Lower leg skin (tissue), 4 donors: ENCODE measurements around the gene PRIM2. TPM values are rescaled to one million over a fixed set of nuclear protein-coding genes. Genes with fewer than 3 reads are reported as not detected.
"Not testable (repeated sequence)": the region's sequence is repeated elsewhere in the genome, so short reads cannot be mapped to it uniquely, and the experiment has no call there.

ENCODE experiments used
- DNase-seq, 2 donors: peaks; one replicate each; pipeline ENCODE4 v3.0.0-alpha.2; 2019; ENCODE audit warnings: low spot score in 2 of 2
- H3K4me3 ChIP-seq: fragments of 200-600 bp; sonication (generic); 2 replicates; pipeline ENCODE4 v1.5.1; 2017; ENCODE audit warnings: mild to moderate bottlenecking, low read depth; ENCODE audit not compliant: poor library complexity, severe bottlenecking
- CTCF ChIP-seq, 3 donors: fragments of 450-650 bp; IDR thresholded peaks; one replicate each; pipeline ENCODE4 v1.5.1; 2016; ENCODE audit warnings: antibody characterized with exemption in 3 of 3, mild to moderate bottlenecking in 3 of 3, moderate library complexity in 2 of 3
- POLR2A ChIP-seq, 2 donors: fragments of 450-650 bp; IDR thresholded peaks; one replicate each; pipeline ENCODE4 v1.6.1; 2016 to 2017; ENCODE audit warnings: antibody characterized with exemption in 2 of 2, mild to moderate bottlenecking in 1 of 2, moderate library complexity in 1 of 2
- WGBS, 2 donors: methylation state at CpG; one replicate each; pipeline ENCODE4 v1.1.5; 2018; 5-methylcytosine and 5-hydroxymethylcytosine counted together
- intact Hi-C: fragments of 100-400 bp; cut with DNase I; formaldehyde crosslinking; loops from one replicate; pipeline ENCODE4 v1.15.0; 2023; ENCODE audit warnings: low total_unique reads
- total RNA-seq, 4 donors: library from RNA; depleted of rRNA; stranded (reverse); fragments of >200 nt; gene quantifications; one replicate each; pipeline ENCODE4 v1.1.0, GENCODE V29; 2016

Gene PRIM2
- total RNA-seq, 4 donors from 2014 or later = 6.4 to 9.7 (median 6.7) TPM

GRCh38 chr6:57279013-57279412 lies 38.4 kb upstream of the PRIM2 start:
- DNase-seq = no peak
- TF ChIP-seq CTCF (IDR thresholded peaks at IDR 0.05) (no peak), POLR2A (IDR thresholded peaks at IDR 0.05) (no peak)
- 73 to 83% methylated on average over 2 of the region's 2 CpGs for WGBS, 2 donors
- intact Hi-C loops = no loop called here
- H3K4me3 ChIP-seq = no peak overlapping the region

GRCh38 chr6:57283106-57283505 lies 34.3 kb upstream of the PRIM2 start:
- DNase-seq = no peak
- no peak overlapping the region for H3K4me3 ChIP-seq
- intact Hi-C loops = no loop called here
- TF ChIP-seq POLR2A (IDR thresholded peaks at IDR 0.05) (no peak), CTCF (IDR thresholded peaks at IDR 0.05) (no peak)

GRCh38 chr6:57283911-57284455 lies 33.4 kb upstream of the PRIM2 start:
- H3K4me3 ChIP-seq = no peak overlapping the region
- intact Hi-C loops = no loop called here
- DNase-seq = no peak
- no peak for TF ChIP-seq POLR2A (IDR thresholded peaks at IDR 0.05)
- TF ChIP-seq CTCF (IDR thresholded peaks at IDR 0.05) = no peak
- 62 to 67% methylated on average over 2 of the region's 2 CpGs for WGBS, 2 donors

GRCh38 chr6:57288136-57288535 lies 29.3 kb upstream of the PRIM2 start:
- WGBS, 2 donors = 68 to 75% methylated on average over 12 of the region's 12 CpGs
- intact Hi-C loops, DNase-seq, H3K4me3 ChIP-seq: not testable (repeated sequence)

GRCh38 chr6:57293472-57293871 lies 24.0 kb upstream of the PRIM2 start:
- H3K4me3 ChIP-seq, DNase-seq, intact Hi-C loops: not testable (repeated sequence)
- WGBS, 2 donors = 79 to 96% methylated on average over 1 of the region's 1 CpG

- WGBS, 2 donors = 42 to 53% methylated on average over 6 of the region's 6 CpGs
- intact Hi-C loops = no loop called here
These were observed 22.5 kb upstream of the PRIM2 start for GRCh38 chr6:57294862-57295445.

More at GRCh38 chr6:57294862-57295445, 22.5 kb upstream of the PRIM2 start:
- peak in 1 of 2 donors; percentile 85 for DNase-seq
- H3K4me3 ChIP-seq = no peak overlapping the region
- TF ChIP-seq POLR2A (IDR thresholded peaks at IDR 0.05) (no peak), CTCF (IDR thresholded peaks at IDR 0.05) (no peak)
